SU-DHL-6 (cell line): ENCODE results near the gene ATP9A.

Experiments used
- EZH2phosphoT487 ChIP-seq: fragments of 200-600 bp; sonication (generic), shearing (Covaris generic); conservative IDR thresholded peaks from 2 replicates; pipeline ENCODE4 v1.6.1; 2018; ENCODE audit warnings: mild to moderate bottlenecking, antibody characterized with exemption, low read length, moderate library complexity, mixed read lengths
- TF ChIP-seq, protein P1 (sequence below): fragments of 200-600 bp; sonication (generic); IDR thresholded peaks from one replicate; pipeline ENCODE4 v1.5.1; 2017; ENCODE audit warnings: antibody characterized with exemption, mild to moderate bottlenecking, low read length, moderate library complexity; ENCODE audit not compliant: insufficient read depth, poor library complexity, severe bottlenecking

DNA sequence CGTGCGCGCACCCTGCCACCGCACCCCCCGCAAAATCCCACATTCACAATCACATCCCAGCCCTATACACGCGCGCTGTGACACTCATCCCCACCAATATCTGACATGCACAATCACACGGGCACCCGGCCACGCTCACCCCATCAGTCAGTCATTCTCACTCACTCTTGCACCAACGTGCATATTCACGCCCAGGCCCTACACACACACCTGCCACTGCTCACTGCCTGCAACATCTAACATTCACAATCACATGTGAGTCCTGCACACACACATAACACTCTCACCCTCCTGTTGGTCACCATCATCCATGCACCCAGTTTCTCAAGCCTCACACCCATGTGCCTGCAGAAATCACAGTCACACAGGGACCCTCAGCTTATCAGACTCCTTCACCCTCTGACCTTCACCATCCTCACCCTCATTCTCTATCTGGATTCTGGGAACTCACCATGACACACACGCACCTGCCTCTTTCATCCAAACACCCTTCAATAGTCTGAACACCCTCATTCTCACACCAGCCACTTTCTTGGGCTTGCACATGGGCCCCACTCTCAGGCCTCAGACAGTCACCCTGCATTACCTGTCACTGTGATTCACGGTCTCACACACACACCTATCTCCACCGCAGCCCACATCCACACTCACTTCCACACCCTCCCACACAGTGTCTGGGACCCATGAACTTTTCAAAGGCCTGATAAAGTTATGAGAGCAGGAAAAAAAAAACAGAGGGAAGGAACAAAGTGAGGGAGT lies 748 bp upstream of the ATP9A start:
- TF ChIP-seq, protein P1, sequence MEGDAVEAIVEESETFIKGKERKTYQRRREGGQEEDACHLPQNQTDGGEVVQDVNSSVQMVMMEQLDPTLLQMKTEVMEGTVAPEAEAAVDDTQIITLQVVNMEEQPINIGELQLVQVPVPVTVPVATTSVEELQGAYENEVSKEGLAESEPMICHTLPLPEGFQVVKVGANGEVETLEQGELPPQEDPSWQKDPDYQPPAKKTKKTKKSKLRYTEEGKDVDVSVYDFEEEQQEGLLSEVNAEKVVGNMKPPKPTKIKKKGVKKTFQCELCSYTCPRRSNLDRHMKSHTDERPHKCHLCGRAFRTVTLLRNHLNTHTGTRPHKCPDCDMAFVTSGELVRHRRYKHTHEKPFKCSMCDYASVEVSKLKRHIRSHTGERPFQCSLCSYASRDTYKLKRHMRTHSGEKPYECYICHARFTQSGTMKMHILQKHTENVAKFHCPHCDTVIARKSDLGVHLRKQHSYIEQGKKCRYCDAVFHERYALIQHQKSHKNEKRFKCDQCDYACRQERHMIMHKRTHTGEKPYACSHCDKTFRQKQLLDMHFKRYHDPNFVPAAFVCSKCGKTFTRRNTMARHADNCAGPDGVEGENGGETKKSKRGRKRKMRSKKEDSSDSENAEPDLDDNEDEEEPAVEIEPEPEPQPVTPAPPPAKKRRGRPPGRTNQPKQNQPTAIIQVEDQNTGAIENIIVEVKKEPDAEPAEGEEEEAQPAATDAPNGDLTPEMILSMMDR: no peak
- no peak for TF ChIP-seq EZH2phosphoT487
